T-helper 9 cell (primary cell): ENCODE results near the gene RFNG.

Source experiments
- DNase-seq: peaks from one replicate; pipeline ENCODE4 v3.0.0-alpha.2; 2020

RFNG gene

DNA sequence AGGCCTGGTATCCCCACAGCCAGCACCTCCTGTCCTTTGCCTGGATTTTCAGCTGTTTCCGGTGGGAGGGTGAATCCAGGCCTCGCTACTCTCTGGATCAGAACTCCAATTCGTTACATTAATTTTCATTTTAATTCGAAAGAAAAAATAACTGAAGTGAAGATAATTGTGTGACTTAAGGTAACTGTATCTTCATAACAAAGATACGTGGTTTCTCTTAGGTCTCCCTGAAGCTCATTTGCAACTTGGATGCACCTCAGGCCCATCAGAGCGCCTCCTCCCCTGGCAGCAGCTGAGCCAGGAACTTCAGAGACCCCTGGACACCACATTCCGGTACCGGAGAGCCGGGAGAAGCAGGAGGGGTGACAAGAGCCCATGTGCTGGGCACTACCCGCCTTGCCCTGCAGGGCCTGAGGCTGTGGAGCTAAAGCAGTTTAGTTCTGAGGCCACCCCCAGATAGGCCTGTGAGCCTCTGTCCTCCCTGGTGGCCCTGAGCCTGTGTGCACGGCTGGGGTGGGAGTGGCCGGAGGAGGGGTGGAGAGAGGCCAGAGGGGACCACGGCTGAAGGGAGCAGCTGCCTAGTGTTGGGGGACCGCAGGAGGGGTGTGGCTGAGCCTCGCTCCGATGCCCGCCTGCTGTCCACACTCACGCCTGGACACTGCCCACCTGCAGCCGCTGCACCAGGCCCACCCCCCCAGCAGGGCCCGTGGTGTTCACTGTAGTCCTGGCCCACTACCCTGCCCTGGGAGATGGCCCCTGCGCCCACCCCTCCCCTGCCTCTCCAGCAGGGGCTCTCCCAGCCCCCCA is 25.4 kb upstream of the RFNG start:
- no peak for DNase-seq

DNA sequence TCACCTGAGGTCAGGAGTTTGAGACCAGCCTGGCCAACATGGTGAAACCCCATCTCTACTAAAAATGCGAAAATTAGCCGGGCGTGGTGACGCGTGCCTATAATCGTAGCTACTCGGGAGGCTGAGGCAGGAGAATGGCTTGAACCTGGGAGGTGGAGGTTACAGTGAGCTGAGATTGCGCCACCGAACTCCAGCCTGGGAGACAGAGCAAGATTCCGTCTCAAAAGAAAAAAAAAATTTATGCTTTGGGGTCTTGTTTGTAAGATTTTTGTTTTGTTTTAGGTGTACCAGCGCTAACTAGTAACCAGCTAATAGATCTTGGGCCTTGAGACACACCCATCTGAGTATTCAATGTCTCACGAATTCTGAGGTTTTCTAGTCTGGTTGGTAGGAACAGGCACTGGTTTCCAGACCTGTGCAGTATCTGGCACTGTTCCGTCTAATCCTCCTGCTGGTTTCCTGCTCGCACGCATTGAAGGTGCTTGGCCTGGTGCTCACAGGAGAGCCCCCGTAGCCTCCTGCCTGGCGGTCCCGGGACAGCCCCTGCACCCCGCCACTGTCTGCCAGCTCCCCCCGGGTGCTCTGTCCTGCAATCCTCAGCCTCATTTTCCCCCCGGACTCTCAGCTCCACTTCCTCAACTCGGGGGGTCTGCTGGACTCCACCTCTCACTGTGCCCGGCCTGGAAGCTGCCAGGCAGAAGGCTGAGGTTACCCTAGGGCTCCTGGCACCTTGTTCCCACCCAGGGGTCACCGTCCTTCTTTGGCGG is 24.6 kb upstream of the RFNG start:
- DNase-seq, result no peak

- no peak for DNase-seq
Measured at GRCh38 chr17:82073446-82073845, 21.8 kb upstream of the RFNG start.

- DNase-seq, result no peak
Measured at GRCh38 chr17:82072827-82073226, 21.2 kb upstream of the RFNG start.

DNA sequence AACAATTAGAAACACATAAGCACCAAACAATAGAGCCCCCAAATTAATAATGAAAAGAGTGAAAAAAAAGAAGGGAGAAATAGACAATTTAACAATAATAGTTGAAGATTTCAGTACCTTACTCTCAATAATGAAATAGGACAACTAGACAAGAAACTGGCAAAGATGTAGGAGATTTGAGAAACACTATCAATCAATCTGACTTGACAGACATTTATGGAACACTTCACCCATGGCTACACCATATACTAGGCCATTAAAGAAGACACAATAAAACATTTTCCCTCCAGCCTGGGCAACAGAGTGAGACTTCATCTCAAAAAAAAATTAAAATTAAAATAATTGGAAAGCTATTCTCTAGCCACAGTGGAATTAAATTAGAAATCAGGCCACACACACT is 19.0 kb upstream of the RFNG start:
- no peak for DNase-seq

- peak; percentile 65 for DNase-seq
Measured at GRCh38 chr17:82065638-82066303, 14.2 kb upstream of the RFNG start, which contains the start of gene DUS1L. Gene DUS1L (minus strand): TSS chr17:82065804. CDS start chr17:82065059, 745 bp downstream.

GRCh38 chr17:82065193-82065637 is 13.6 kb upstream of the RFNG start:
- no peak for DNase-seq

DNA sequence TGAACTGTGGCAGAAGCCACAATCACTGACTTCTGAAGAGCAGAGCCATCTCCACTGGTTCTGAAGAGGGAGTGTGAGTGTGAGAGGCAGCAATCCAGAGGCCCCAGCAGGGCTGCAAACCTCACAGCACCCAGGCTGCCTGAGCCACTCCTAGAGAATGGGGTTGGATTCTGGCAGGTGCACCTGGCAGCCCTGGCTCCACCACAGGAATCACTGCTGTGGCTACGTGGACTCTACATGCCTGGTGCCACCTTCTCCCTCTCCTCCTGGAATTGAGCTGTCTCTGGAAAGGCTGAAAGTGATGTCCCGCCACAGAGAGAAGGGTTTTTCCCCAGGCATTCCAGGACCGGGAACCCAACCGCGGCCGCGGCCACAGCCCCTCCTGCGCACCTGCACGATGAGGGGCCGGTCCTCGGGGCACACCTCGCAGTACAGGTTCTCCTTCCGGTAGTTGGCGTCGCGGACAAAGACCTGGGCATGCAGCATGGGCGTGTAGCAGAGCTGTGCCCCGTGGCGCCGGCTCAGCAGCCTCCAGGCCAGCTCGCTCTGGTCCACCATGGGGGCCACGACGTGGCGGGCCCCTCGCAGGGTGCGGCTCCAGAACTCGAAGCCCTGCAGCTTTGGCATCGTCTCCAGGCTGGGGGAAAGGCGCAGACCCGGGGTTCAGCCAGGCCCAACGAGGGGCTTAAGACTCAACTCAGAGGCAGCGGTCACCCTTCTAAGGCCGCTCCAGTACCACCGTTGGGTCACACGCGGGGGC is 13.0 kb upstream of the RFNG start:
- DNase-seq, result no peak

- DNase-seq, result no peak
Measured at GRCh38 chr17:82063424-82064415, 12.1 kb upstream of the RFNG start.

- no peak for DNase-seq
Measured at GRCh38 chr17:82062984-82063368, 11.4 kb upstream of the RFNG start.

- DNase-seq, result no peak
Measured at GRCh38 chr17:82062076-82062983, 10.7 kb upstream of the RFNG start.

DNA sequence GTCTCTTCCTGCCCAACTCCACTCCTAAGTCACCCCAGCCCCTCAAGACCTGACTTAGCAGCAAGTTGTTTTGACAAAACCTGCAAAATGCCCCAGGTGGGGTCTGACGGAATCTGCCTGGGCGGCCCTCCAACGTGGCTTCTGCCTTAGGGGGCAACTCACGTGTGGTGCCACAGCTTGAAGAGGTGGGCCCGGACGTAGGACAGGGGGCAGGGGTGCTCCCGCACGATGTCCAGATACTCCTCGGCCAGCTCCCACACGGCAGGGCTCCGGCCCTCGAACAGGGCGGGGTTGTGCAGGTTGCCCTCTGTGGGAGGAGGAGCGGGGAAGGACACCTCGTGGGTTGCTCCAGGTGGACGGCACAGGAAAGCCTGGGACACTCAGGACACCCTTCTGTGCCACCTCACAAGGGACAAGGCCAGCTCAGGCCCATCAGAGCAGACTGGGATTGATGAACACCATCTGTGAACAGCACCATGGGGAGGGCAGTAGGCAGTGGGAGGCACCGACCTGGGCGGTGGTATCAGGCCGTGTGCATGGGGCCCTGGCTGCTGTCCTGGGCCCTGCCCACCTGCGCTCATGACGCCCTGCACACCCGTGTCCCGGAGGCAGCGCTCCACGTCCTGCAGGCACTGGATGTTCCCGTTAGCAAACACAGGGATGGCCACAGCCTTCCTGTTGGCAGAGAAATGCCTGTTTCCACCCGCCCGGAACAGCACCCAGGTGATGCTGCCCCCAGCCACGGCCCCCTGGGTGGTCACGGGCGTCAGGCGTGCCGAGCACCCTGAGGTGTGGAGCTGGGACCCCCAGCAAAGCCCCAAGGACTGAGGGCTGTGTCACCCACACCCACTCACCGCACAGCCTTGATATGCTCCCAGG is 9.7 kb upstream of the RFNG start:
- no peak for DNase-seq

- no peak for DNase-seq
Measured at GRCh38 chr17:82060614-82061013, 9.0 kb upstream of the RFNG start.

GRCh38 chr17:82060001-82060380 is 8.4 kb upstream of the RFNG start:
- no peak for DNase-seq

DNA sequence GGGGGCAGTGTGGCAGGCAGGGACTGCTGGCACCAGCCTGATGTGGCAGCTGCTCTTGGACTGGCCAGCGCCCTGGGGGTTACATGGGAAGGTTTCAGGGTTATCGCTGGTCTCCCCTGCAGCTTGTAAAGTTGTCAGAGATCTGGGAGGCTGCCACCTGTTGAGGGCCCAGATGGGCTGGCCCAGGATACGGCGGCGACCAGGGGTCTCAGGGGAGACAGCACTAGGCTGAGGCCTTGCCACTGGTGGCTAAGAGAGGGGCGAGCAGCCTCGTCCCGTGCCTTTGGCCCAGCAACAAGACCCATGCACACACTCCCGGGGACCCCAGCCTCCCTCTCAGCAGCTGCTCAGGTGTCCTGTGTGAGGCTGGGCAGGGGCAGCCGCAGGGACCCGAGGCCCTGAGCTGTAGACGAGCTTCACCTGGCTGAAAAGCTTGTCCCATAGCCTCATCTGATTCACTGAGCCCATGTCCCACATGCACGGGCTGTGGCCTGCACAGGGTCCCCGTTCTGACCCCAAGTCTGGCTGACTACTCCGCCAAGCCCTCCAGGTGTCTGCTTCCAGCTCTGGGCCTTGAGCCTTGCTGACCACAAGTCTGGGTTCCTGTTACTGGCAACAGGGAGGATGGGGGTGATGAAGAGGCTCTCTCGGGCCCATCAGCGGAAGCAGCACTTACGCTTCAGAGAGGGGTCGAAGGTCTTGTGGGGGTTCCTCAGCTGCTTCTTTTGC is 7.8 kb upstream of the RFNG start:
- DNase-seq, result no peak

DNA sequence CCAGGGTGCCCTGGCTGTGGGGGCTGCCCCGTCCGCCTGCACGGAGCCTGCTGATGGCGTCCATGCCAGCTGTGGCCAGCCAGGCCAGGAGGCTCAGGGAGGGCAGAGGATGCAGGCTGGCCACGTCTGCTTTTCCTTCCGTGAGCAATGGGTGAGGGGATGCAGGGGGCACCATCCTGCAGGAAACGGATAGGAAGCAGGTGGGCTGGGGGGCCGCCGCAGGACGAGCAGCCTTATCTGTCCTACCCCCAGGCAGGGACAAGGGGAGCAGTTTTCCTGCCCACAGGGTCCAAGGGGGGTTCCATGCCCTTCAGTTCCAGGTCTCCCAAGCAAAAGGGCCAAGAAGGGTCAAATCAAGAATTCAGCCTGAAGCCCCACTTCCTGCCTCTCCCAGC is 7.2 kb upstream of the RFNG start:
- DNase-seq, result no peak

DNA sequence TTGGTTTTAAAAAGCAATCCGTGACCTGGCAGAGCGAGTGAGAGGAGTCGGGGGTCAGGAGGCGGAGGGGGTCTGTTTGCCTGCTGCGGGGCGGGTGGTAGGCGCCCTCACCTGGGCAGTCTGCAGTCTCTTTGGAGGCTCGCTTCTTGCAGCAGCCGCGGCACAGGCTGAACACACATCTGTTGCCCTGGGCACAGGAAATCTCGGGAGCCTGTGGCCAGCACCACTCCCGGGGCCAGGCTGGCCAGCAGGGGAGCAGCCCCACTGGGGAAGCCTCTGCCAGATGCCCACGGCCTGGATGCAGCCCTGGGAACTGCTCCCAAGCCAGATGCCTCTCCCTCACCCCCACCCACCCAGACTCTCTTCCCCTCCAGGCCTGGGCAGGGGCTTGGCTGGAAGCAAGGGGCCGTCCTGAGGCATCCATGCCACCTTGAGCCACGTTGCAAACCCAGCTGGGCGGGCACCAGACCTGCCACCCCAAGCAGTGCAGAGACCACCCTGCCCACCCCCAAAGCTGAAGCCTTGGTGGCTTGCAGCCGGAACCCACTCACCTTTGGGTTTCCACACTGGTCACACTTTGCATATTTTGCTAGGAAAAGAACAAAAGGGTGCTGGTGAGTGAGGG is 6.7 kb upstream of the RFNG start:
- no peak for DNase-seq
